GM12864 (cell line): Measurements from ENCODE around the gene ITPKB.

Experiments
- DNase-seq: peaks from one replicate; pipeline ENCODE4 v3.0.0-alpha.2; 2011; ENCODE audit warnings: low read depth
- H3K4me3 ChIP-seq: 2 replicates; pipeline ENCODE4 v1.5.1; 2011; ENCODE audit warnings: mild to moderate bottlenecking, low read depth, low read length, control low read depth
- TF ChIP-seq, protein P1 (sequence below): IDR thresholded peaks from 2 replicates; pipeline ENCODE4 v1.5.1; 2011; ENCODE audit warnings: low read depth, mild to moderate bottlenecking, moderate library complexity, low read length, control low read depth, inconsistent platforms; ENCODE audit errors: missing control alignments

ITPKB gene

GRCh38 chr1:226661965-226662364, 77.1 kb downstream of the ITPKB start:
- no peak for DNase-seq
- TF ChIP-seq, protein P1, sequence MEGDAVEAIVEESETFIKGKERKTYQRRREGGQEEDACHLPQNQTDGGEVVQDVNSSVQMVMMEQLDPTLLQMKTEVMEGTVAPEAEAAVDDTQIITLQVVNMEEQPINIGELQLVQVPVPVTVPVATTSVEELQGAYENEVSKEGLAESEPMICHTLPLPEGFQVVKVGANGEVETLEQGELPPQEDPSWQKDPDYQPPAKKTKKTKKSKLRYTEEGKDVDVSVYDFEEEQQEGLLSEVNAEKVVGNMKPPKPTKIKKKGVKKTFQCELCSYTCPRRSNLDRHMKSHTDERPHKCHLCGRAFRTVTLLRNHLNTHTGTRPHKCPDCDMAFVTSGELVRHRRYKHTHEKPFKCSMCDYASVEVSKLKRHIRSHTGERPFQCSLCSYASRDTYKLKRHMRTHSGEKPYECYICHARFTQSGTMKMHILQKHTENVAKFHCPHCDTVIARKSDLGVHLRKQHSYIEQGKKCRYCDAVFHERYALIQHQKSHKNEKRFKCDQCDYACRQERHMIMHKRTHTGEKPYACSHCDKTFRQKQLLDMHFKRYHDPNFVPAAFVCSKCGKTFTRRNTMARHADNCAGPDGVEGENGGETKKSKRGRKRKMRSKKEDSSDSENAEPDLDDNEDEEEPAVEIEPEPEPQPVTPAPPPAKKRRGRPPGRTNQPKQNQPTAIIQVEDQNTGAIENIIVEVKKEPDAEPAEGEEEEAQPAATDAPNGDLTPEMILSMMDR, result no peak
- H3K4me3 ChIP-seq, result no peak overlapping the region

DNA sequence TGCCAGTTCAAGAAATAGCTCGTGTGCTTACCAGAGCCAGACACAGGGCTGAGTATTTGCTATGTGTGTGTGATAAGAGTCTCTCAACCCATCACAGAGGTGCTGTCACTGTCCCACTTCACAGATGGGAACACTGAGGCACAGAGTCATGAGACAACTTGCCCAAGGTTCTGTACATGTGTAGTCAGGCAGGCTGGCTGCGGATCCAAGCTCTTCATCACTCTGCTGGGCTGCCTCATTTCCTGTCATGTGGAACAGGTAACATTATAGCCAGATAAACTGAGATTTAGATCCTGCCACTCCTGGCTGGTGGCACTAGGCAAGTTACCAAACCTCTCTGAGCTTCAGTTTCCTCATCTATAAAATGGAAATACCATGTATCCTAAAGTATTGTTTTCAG, 77.8 kb downstream of the ITPKB start:
- DNase-seq, result no peak
- H3K4me3 ChIP-seq, result no peak overlapping the region
- TF ChIP-seq, protein P1, result no peak

GRCh38 chr1:226660410-226661182, 78.5 kb downstream of the ITPKB start:
- no peak overlapping the region for H3K4me3 ChIP-seq
- TF ChIP-seq, protein P1, result no peak
- no peak for DNase-seq

DNA sequence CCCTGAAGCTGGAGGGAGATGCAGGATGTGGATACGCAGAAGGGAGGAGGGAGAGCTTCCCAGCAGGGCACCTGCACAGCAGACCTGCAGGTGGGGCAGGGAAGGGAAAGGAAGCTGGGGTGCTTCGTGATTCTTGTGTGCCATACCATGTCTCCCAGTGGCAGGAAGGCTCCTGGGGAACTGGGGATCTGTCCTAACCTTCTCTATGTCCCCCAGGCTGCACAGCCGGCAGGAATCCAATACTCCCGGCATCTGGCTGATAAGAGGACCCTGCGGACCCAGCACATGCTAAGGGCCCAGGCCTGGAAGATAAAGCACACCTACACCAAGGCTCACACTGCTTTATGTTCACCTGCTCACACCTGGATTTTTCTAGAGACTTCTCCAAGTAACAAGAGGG, 79.4 kb downstream of the ITPKB start:
- DNase-seq, result no peak
- TF ChIP-seq, protein P1, result no peak
- H3K4me3 ChIP-seq, result no peak overlapping the region

DNA sequence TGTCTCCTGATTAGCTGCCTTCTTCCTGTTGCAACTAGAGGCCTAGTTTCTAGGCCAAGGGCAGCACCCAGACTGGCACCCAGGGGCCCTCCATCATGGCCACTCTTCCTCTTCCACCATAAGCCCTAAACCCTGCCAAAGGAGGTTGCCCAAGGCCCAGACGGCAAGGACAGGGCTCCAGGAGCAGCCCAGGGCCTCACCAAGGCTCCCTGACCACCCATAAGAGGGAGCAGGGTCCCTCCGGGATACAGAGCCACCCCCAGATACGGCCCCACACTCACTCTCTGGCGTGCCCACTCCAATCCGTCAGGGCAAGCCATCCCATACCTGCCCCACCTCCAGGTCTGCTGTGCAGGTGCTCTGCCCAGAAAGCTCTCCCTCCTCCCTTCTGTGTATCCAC, 79.9 kb downstream of the ITPKB start:
- TF ChIP-seq, protein P1, result no peak
- no peak overlapping the region for H3K4me3 ChIP-seq
- DNase-seq, result no peak

- TF ChIP-seq, protein P1, result no peak
These were observed 80.4 kb downstream of the ITPKB start for GRCh38 chr1:226658546-226659125.

GRCh38 chr1:226657895-226658545, 81.1 kb downstream of the ITPKB start:
- no peak for DNase-seq
- no peak overlapping the region for H3K4me3 ChIP-seq

More at GRCh38 chr1:226658546-226659125, 80.4 kb downstream of the ITPKB start:
- no peak for DNase-seq
- no peak overlapping the region for H3K4me3 ChIP-seq

More at GRCh38 chr1:226657895-226658545, 81.1 kb downstream of the ITPKB start:
- TF ChIP-seq, protein P1, result no peak
